ENCODE data around the gene KEL.

Gene KEL

DNA sequence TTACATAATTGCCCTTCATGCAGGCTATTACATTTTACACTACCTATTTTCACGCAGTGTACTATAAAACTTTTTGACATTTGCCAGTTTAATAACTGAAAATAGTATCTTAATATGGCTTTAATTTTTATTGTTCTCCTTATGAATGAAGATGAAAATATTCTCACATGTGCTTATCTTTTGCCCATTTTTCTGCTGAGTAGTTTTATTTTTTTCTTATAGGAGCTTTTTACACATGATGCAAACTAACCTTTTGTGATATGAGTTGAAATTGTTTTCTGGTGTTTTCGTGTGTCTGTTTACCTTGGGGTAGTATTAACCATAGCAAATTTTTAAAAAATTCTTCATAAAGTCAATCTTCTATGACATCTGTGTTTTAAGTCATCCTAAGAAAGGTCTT, 38.5 kb upstream of the KEL start:
- H3F3A ChIP-seq (ENCODE audit: insufficient read depth, low read length): no peaks in the 10 kb centered on the region
- H3K27ac ChIP-seq (ENCODE audit: low read length): no peak overlapping the region
- H3K9me2 ChIP-seq (replicated peaks; ENCODE audit: insufficient read depth, low read length): no peaks in the 10 kb centered on the region
- no peaks in the 10 kb centered on the region for H4K20me1 ChIP-seq (ENCODE audit: insufficient read depth, low read length)
- H3K4me2 ChIP-seq (ENCODE audit: low read depth, low read length): no peak overlapping the region
- peaks cover 5% of the 10 kb centered on the region for H3K4me1 ChIP-seq (ENCODE audit: low read length)
- H3K79me2 ChIP-seq (ENCODE audit: low read length): no peaks in the 10 kb centered on the region
- H3K27me3 ChIP-seq (replicated peaks; ENCODE audit: insufficient read depth, low read length): no peaks in the 10 kb centered on the region
- H3K36me3 ChIP-seq (replicated peaks; ENCODE audit: insufficient read depth, low read length): no peaks in the 10 kb centered on the region
- no peak overlapping the region for H3K4me3 ChIP-seq (ENCODE audit: low read length)
- no peak overlapping the region for H3K9ac ChIP-seq (ENCODE audit: low read length)
- no peaks in the 10 kb centered on the region for H3K9me3 ChIP-seq (replicated peaks; ENCODE audit: insufficient read depth, low read length)
- no peak overlapping the region for H2AFZ ChIP-seq (ENCODE audit: low read length)
- DNase-seq: no peak
- no peak for TF ChIP-seq EZH2phosphoT487 (IDR thresholded peaks at IDR 0.05; ENCODE audit: low read length)
- TF ChIP-seq, protein P1, sequence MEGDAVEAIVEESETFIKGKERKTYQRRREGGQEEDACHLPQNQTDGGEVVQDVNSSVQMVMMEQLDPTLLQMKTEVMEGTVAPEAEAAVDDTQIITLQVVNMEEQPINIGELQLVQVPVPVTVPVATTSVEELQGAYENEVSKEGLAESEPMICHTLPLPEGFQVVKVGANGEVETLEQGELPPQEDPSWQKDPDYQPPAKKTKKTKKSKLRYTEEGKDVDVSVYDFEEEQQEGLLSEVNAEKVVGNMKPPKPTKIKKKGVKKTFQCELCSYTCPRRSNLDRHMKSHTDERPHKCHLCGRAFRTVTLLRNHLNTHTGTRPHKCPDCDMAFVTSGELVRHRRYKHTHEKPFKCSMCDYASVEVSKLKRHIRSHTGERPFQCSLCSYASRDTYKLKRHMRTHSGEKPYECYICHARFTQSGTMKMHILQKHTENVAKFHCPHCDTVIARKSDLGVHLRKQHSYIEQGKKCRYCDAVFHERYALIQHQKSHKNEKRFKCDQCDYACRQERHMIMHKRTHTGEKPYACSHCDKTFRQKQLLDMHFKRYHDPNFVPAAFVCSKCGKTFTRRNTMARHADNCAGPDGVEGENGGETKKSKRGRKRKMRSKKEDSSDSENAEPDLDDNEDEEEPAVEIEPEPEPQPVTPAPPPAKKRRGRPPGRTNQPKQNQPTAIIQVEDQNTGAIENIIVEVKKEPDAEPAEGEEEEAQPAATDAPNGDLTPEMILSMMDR (IDR thresholded peaks at IDR 0.05; ENCODE audit: low read length): no peak
- no peak for TF ChIP-seq EZH2 (optimal IDR thresholded peaks at IDR 0.05; ENCODE audit: low read depth, low read length)

GRCh38 chr7:142999793-143000192, 37.6 kb upstream of the KEL start:
- no peaks in the 10 kb centered on the region for H3K79me2 ChIP-seq (ENCODE audit: low read length)
- no peaks in the 10 kb centered on the region for H3F3A ChIP-seq (ENCODE audit: insufficient read depth, low read length)
- no peak overlapping the region for H3K9ac ChIP-seq (ENCODE audit: low read length)
- H3K4me1 ChIP-seq (ENCODE audit: low read length): peaks cover 5% of the 10 kb centered on the region
- H2AFZ ChIP-seq (ENCODE audit: low read length): no peak overlapping the region
- DNase-seq: no peak
- TF ChIP-seq, protein P1 (IDR thresholded peaks at IDR 0.05; ENCODE audit: low read length): no peak
- TF ChIP-seq EZH2 (optimal IDR thresholded peaks at IDR 0.05; ENCODE audit: low read depth, low read length): no peak
- TF ChIP-seq EZH2phosphoT487 (IDR thresholded peaks at IDR 0.05; ENCODE audit: low read length): no peak
- H3K9me2 ChIP-seq (replicated peaks; ENCODE audit: insufficient read depth, low read length): no peaks in the 10 kb centered on the region
- H3K4me2 ChIP-seq (ENCODE audit: low read depth, low read length): no peak overlapping the region
- H3K27ac ChIP-seq (ENCODE audit: low read length): no peak overlapping the region
- no peak overlapping the region for H3K4me3 ChIP-seq (ENCODE audit: low read length)
- no peaks in the 10 kb centered on the region for H3K9me3 ChIP-seq (replicated peaks; ENCODE audit: insufficient read depth, low read length)
- H3K27me3 ChIP-seq (replicated peaks; ENCODE audit: insufficient read depth, low read length): no peaks in the 10 kb centered on the region
- H3K36me3 ChIP-seq (replicated peaks; ENCODE audit: insufficient read depth, low read length): no peaks in the 10 kb centered on the region
- H4K20me1 ChIP-seq (ENCODE audit: insufficient read depth, low read length): no peaks in the 10 kb centered on the region

GRCh38 chr7:142998966-142999365, 36.8 kb upstream of the KEL start:
- Histone ChIP-seq H3K27me3 (replicated peaks; ENCODE audit: insufficient read depth, low read length) (no peaks in the 10 kb centered on the region), H3K9ac (ENCODE audit: low read length) (no peak overlapping the region), H3K27ac (ENCODE audit: low read length) (no peak overlapping the region), H2AFZ (ENCODE audit: low read length) (no peak overlapping the region), H3K4me1 (ENCODE audit: low read length) (peaks cover 5% of the 10 kb centered on the region), H3K36me3 (replicated peaks; ENCODE audit: insufficient read depth, low read length) (no peaks in the 10 kb centered on the region), H3K9me2 (replicated peaks; ENCODE audit: insufficient read depth, low read length) (no peaks in the 10 kb centered on the region), H4K20me1 (ENCODE audit: insufficient read depth, low read length) (no peaks in the 10 kb centered on the region), H3F3A (ENCODE audit: insufficient read depth, low read length) (no peaks in the 10 kb centered on the region), H3K9me3 (replicated peaks; ENCODE audit: insufficient read depth, low read length) (no peaks in the 10 kb centered on the region), H3K4me3 (ENCODE audit: low read length) (no peak overlapping the region), H3K79me2 (ENCODE audit: low read length) (no peaks in the 10 kb centered on the region), H3K4me2 (ENCODE audit: low read depth, low read length) (no peak overlapping the region)
- TF ChIP-seq, protein P1 (IDR thresholded peaks at IDR 0.05; ENCODE audit: low read length): no peak
- TF ChIP-seq EZH2phosphoT487 (IDR thresholded peaks at IDR 0.05; ENCODE audit: low read length) (no peak), EZH2 (optimal IDR thresholded peaks at IDR 0.05; ENCODE audit: low read depth, low read length) (no peak)
- no peak for DNase-seq
